Activated CD8-positive, alpha-beta memory T cell treated with anti-CD3 and anti-CD28 coated beads, Interleukin-2, amount 50 U/mL, for 1 hour (primary cell): Measurements from ENCODE around the gene C13orf46.

ENCODE experiments used
- DNase-seq: peaks from one replicate; pipeline ENCODE4 v3.0.0-alpha.2; 2020; ENCODE audit errors: extremely low read depth

The C13orf46 gene

DNA sequence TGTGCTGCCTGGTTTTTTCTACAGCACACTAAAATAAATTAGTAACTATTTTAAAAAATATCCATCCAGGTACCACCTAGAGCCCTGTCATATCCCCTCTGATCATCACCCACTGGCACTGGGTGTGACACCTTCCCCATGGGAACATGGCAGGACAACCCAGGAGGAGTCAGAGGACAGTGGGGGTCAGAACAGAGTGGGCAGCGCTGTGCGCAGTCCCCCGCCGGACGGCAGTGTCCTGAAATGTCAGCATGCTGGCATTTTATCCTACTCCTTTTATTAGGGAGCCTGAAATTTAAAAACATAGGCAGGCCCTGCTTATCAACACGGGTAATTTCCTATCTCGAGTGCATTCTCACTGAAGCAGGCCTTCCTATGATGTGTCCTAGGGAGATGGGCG lies 67.9 kb downstream of the C13orf46 start:
- no peak for DNase-seq

DNA sequence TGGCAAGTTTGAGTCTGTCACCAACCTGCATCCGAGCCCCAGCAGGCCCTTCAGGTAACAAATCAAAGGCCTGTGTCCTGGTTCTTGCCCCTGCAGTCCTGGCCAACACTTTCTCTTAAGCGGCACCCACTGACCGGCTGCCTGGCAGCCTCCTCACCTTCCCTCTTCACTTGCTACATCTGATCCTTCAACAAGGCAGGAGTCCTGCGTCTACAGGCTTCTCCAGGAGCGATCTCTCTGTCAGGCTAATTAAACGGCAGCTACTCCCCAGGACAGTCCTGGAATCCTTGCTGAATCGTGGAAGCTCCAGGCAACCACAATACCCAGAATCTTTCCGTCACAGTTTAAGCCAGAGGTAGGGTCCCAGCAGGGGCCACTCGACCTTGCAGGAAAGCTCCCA lies 68.9 kb downstream of the C13orf46 start:
- no peak for DNase-seq

DNA sequence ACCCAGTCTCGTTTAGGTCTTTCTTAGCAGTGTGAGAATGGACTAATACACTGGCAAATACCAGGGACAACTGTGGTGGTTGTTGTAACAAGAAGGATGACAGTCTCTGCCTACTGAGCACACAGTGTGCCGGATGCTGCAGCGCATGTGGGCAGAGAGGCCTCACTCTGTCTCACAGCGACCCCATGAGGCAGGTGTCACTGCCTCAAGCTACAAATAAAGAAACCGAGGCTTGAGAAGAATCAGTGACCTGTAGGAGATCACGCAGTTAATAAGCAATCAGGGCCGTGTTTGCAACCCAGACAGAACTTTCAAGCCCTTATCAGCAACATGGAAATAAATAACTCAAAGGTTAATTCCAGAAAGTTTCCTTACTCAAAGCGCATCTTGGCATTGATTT lies 69.5 kb downstream of the C13orf46 start:
- DNase-seq = no peak

DNA sequence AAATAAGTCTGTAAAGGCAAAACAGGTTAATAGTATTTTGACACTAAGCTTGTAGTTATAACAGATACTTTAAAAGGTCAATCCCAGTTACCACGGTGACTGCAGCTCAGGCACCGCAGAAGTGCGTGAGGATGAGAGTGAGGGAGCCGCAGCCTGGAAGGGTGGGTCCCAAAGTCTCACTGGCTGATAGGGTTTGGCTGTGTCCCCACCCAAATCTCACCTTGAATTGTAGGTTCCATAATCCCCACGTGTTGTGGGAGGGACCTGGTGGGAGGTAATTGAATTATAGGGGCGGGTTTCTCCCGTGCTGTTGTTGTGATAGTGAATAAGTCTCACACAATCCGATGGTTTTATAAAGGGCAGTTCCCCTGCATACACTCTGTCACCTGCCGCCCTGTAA lies 70.0 kb downstream of the C13orf46 start:
- DNase-seq = no peak
